Measurements from ENCODE around the gene DOCK9.

- no peak for TF ChIP-seq JUND (IDR thresholded peaks at IDR 0.05)
- TF ChIP-seq CTCF (IDR thresholded peaks at IDR 0.05): no peak
- TF ChIP-seq USF2 (IDR thresholded peaks at IDR 0.05; ENCODE audit: borderline replicate concordance, low read depth, low read length): no peak
- no peak for TF ChIP-seq POLR2AphosphoS5 (IDR thresholded peaks at IDR 0.05; ENCODE audit: low read depth, low read length)
- TF ChIP-seq RAD21 (IDR thresholded peaks at IDR 0.05; ENCODE audit: low read length): no peak
Observed at GRCh38 chr13:99012539-99012938, 34.7 kb upstream of the DOCK9 start.

All from SK-N-SH (cell line).